ENCODE data around the gene TCERG1L. TPM values are rescaled to one million over a fixed set of nuclear protein-coding genes. Genes with fewer than 3 reads are reported as not detected.

The TCERG1L gene
- polyA plus RNA-seq, 3 donors from 2014 or later = not detected

- Mint-ChIP-seq H3K27ac (no peak overlapping the region), H3K36me3 (no peaks in the 10 kb centered on the region), H3K4me1 (no peaks in the 10 kb centered on the region), H3K9me3 (no peaks in the 10 kb centered on the region), H3K4me3 (no peak overlapping the region), H3K27me3 (ENCODE audit: low read depth in 3 of 3) (peaks cover 0 to 2% (median 0%) of the 10 kb centered on the region in 3 donors)
- DNase-seq = no peak
Observed at GRCh38 chr10:131230641-131231322, 80.7 kb downstream of the TCERG1L start.

GRCh38 chr10:131230166-131230565 is 81.4 kb downstream of the TCERG1L start:
- Mint-ChIP-seq H3K36me3 (no peaks in the 10 kb centered on the region), H3K27ac (no peak overlapping the region), H3K9me3 (no peaks in the 10 kb centered on the region), H3K27me3 (ENCODE audit: low read depth in 3 of 3) (peaks cover 0 to 2% (median 0%) of the 10 kb centered on the region in 3 donors), H3K4me3 (no peak overlapping the region), H3K4me1 (no peaks in the 10 kb centered on the region)
- DNase-seq = no peak

DNA sequence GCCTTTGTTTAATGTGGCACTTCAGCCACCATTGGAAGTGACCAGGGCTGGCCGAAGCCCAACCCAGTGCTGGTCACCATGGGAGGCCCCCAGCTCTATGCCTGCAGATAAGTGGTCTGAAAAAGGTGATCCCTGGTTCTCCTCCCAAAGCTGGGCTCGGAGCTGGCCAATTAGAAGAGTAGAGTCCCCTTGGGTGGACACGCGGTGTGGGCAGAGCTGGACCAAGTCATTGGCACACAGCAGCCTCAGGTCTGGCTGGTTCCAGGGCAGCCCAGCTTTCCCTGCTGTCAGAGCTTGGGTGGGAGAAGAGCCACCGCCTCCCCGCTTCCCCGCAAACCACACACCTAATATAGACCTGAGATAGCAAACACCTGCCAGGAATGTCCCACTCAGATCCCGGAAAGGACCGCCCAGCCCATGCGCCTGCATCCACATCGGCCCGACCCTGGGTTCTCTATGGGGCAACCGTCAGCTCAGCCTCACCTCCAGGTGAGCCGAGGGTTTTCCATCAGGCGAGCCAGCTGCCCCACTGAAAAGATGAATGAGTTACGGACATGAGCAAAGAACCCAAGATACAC is 84.3 kb downstream of the TCERG1L start:
- peaks cover 0 to 4% (median 0%) of the 10 kb centered on the region in 3 donors for H3K27me3 Mint-ChIP-seq (ENCODE audit: low read depth in 3 of 3)
- no peaks in the 10 kb centered on the region for H3K9me3 Mint-ChIP-seq
- H3K4me1 Mint-ChIP-seq = no peaks in the 10 kb centered on the region
- no peak for DNase-seq
- H3K36me3 Mint-ChIP-seq = no peaks in the 10 kb centered on the region
- no peak overlapping the region for H3K27ac Mint-ChIP-seq
- no peak overlapping the region for H3K4me3 Mint-ChIP-seq

GRCh38 chr10:131226446-131227162 is 84.9 kb downstream of the TCERG1L start:
- Mint-ChIP-seq H3K27ac (no peak overlapping the region), H3K36me3 (no peaks in the 10 kb centered on the region)
- DNase-seq = no peak

DNA sequence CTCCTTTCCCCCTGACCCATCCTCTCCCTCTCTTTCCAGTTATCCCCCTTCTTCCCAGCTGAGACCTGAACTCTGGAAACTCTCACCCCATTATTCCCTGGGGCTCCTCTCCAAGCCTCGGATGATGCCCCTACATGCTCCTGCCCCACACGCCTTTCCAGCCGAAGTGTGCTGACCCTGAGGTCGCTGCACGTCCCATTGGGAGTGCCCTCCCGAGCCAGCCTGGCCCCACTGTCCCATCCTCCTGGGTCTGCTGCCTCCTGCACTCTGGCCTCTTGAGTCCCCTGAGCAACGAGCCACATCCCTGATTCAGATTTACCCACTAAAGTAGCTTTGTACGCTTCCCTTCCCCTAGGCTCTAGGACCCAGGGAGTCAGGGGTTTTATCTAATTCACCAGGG is 87.4 kb downstream of the TCERG1L start:
- Mint-ChIP-seq H3K4me1 (no peaks in the 10 kb centered on the region), H3K4me3 (no peak overlapping the region), H3K27me3 (ENCODE audit: low read depth in 3 of 3) (peaks cover 0 to 3% (median 0%) of the 10 kb centered on the region in 3 donors), H3K27ac (no peak overlapping the region), H3K36me3 (no peaks in the 10 kb centered on the region), H3K9me3 (no peaks in the 10 kb centered on the region)
- no peak for DNase-seq

More at GRCh38 chr10:131226446-131227162, 84.9 kb downstream of the TCERG1L start:
- Mint-ChIP-seq H3K4me3 (no peak overlapping the region), H3K4me1 (no peaks in the 10 kb centered on the region), H3K9me3 (no peaks in the 10 kb centered on the region), H3K27me3 (ENCODE audit: low read depth in 3 of 3) (peaks cover 0 to 4% (median 0%) of the 10 kb centered on the region in 3 donors)

- H3K36me3 Mint-ChIP-seq = no peaks in the 10 kb centered on the region
- H3K27ac Mint-ChIP-seq = no peak overlapping the region
- H3K9me3 Mint-ChIP-seq = no peaks in the 10 kb centered on the region
- H3K4me1 Mint-ChIP-seq = no peaks in the 10 kb centered on the region
- no peak for DNase-seq
- no peak overlapping the region for H3K4me3 Mint-ChIP-seq
- H3K27me3 Mint-ChIP-seq (ENCODE audit: low read depth in 3 of 3) = peaks cover 0 to 3% (median 0%) of the 10 kb centered on the region in 3 donors
Observed at GRCh38 chr10:131223422-131223821, 88.1 kb downstream of the TCERG1L start.

GRCh38 chr10:131222986-131223385 is 88.5 kb downstream of the TCERG1L start:
- Mint-ChIP-seq H3K4me1 (no peaks in the 10 kb centered on the region), H3K9me3 (no peaks in the 10 kb centered on the region), H3K36me3 (no peaks in the 10 kb centered on the region), H3K4me3 (no peak overlapping the region), H3K27me3 (ENCODE audit: low read depth in 3 of 3) (peaks cover 0 to 3% (median 0%) of the 10 kb centered on the region in 3 donors), H3K27ac (no peak overlapping the region)
- DNase-seq = no peak

- no peaks in the 10 kb centered on the region for H3K36me3 Mint-ChIP-seq
- H3K4me3 Mint-ChIP-seq = no peak overlapping the region
- no peak overlapping the region for H3K27ac Mint-ChIP-seq
- no peaks in the 10 kb centered on the region for H3K9me3 Mint-ChIP-seq
- DNase-seq = no peak
- H3K4me1 Mint-ChIP-seq = no peaks in the 10 kb centered on the region
- peaks cover 0 to 3% (median 0%) of the 10 kb centered on the region in 3 donors for H3K27me3 Mint-ChIP-seq (ENCODE audit: low read depth in 3 of 3)
Observed at GRCh38 chr10:131221632-131222277, 89.8 kb downstream of the TCERG1L start.

- no peak for DNase-seq
- Mint-ChIP-seq H3K4me3 (no peak overlapping the region), H3K27me3 (ENCODE audit: low read depth in 3 of 3) (peaks cover 0 to 3% (median 1%) of the 10 kb centered on the region in 3 donors), H3K36me3 (no peaks in the 10 kb centered on the region), H3K27ac (no peak overlapping the region), H3K9me3 (no peaks in the 10 kb centered on the region), H3K4me1 (no peaks in the 10 kb centered on the region)
Observed at GRCh38 chr10:131220601-131221171, 90.8 kb downstream of the TCERG1L start.

GRCh38 chr10:131219955-131220489 is 91.5 kb downstream of the TCERG1L start:
- H3K27ac Mint-ChIP-seq = no peak overlapping the region
- no peaks in the 10 kb centered on the region for H3K4me1 Mint-ChIP-seq
- H3K27me3 Mint-ChIP-seq (ENCODE audit: low read depth in 3 of 3) = peaks cover 0 to 3% (median 1%) of the 10 kb centered on the region in 3 donors
- H3K9me3 Mint-ChIP-seq = no peaks in the 10 kb centered on the region
- no peak for DNase-seq
- no peak overlapping the region for H3K4me3 Mint-ChIP-seq
- H3K36me3 Mint-ChIP-seq = no peaks in the 10 kb centered on the region

- Mint-ChIP-seq H3K27me3 (ENCODE audit: low read depth in 3 of 3) (peaks cover 0 to 3% (median 1%) of the 10 kb centered on the region in 3 donors), H3K9me3 (no peaks in the 10 kb centered on the region), H3K36me3 (no peaks in the 10 kb centered on the region), H3K4me3 (no peak overlapping the region), H3K4me1 (no peaks in the 10 kb centered on the region), H3K27ac (no peak overlapping the region)
- no peak for DNase-seq
Observed at GRCh38 chr10:131219584-131219886, 92.0 kb downstream of the TCERG1L start.

DNA sequence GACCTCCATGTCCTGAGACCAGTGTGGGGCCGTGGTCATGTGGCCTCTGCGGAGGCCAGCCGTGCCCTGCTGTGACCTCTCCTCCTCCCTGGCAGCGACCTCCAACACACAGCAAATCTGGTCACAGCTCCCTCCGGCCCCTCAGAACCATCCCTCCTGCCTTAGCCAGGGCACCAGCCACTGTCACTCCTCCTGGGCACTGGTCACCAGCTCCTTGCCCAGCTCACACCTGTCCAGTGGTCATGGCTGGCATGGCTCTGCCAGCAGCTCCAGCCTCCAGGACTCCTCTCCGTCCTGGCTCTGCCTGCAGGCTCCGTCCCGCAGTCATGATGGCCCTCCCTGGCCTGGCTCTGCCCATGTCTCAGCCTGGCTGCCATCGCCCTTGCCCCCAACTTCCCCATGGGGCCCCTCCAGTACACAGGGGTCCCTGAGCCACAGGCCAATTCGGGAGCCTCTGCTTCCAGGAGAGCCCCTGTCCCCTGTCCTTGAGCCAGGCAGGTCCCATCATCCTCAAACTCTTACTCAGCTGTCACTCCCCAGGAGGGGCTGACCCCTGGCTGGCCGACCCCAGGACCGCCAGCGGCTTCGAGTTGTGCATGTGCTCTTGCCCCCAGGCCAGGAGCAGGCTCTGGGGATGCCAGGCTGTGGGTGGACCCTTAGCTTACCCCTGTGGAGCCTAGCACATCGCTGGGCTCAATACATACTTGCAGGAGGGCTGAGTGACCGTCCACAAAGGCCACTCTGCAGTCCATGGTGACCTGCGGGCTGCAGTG is 92.5 kb downstream of the TCERG1L start:
- H3K4me1 Mint-ChIP-seq = no peaks in the 10 kb centered on the region
- H3K27ac Mint-ChIP-seq = no peak overlapping the region
- no peak for DNase-seq
- H3K36me3 Mint-ChIP-seq = no peaks in the 10 kb centered on the region
- H3K27me3 Mint-ChIP-seq (ENCODE audit: low read depth in 3 of 3) = peaks cover 0 to 3% (median 1%) of the 10 kb centered on the region in 3 donors
- no peaks in the 10 kb centered on the region for H3K9me3 Mint-ChIP-seq
- H3K4me3 Mint-ChIP-seq = no peak overlapping the region

DNA sequence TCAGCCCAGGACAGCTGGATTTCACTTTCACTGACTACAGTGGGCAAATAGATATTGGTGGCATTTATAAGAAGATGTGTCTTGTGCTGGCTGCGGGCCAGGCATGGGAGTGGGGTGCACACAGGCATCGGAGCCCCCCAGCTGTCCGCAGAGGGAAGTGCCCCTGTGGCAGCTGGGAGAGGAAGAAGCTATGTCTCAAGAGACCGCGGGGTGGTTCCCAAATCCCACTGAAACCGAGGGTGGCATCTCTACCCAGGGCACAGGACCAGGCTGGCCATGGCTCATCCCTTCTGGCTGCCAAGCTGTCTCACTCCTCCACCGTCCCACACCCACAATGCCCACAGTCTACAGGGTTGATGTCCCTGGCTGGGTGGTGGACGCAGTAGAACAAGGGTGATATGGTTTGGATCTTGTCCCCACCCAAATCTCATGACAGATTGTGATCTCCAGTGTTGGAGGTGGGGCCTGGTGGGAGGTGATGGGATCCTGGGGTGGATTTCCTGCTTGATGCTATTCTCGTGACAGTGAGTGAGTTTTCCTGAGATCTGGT is 94.8 kb downstream of the TCERG1L start:
- Mint-ChIP-seq H3K4me3 (no peak overlapping the region), H3K27ac (no peak overlapping the region), H3K4me1 (no peaks in the 10 kb centered on the region), H3K27me3 (ENCODE audit: low read depth in 3 of 3) (peaks cover 0 to 1% (median 0%) of the 10 kb centered on the region in 3 donors), H3K36me3 (no peaks in the 10 kb centered on the region), H3K9me3 (no peaks in the 10 kb centered on the region)
- no peak for DNase-seq

Measured in immature natural killer cell (primary cell).